Heart right ventricle (tissue), 16 donors: Measurements from ENCODE around the gene RAPGEF5. TPM values are rescaled to one million over a fixed set of nuclear protein-coding genes. Genes with fewer than 3 reads are reported as not detected.
A peak's percentile ranks its signal among the peaks of the same experiment; 100 is the strongest.

Source experiments
- ATAC-seq, 8 donors: fragments of 200-7000 bp; cut with Tn5 transposase; one replicate each; pipeline ENCODE4 v1.9.1; 2020; ENCODE audit warnings: mild to moderate bottlenecking in 8 of 8, moderate library complexity in 8 of 8, moderate number of reproducible peaks in 1 of 8
- DNase-seq, 2 donors: peaks; one replicate each; pipeline ENCODE4 v3.0.0-alpha.2; 2020
- H3K27ac ChIP-seq, 10 donors: fragments of 200-600 bp; sonication (generic) in 2 of 10; one replicate each; pipeline versions ENCODE4 v1.5.0 to v1.8.0; 2020 to 2022; ENCODE audit warnings: mild to moderate bottlenecking in 3 of 10
- H3K27me3 ChIP-seq, 7 donors: fragments of 200-600 bp; one replicate each; pipeline ENCODE4 v1.8.0; 2021 to 2022; ENCODE audit warnings: mild to moderate bottlenecking in 2 of 7
- H3K36me3 ChIP-seq, 9 donors: fragments of 200-600 bp; sonication (generic) in 1 of 9; one replicate each; pipeline versions ENCODE4 v1.5.0 to v1.8.0; 2020 to 2022; ENCODE audit warnings: mild to moderate bottlenecking in 2 of 9
- H3K4me1 ChIP-seq, 9 donors: fragments of 200-600 bp; sonication (generic) in 1 of 9; one replicate each; pipeline versions ENCODE4 v1.5.0 to v1.8.0; 2020 to 2022; ENCODE audit warnings: mild to moderate bottlenecking in 4 of 9
- H3K4me3 ChIP-seq, 10 donors: fragments of 200-600 bp; sonication (generic) in 2 of 10; one replicate each; pipeline versions ENCODE4 v1.5.0 to v1.8.0; 2020 to 2022; ENCODE audit warnings: mild to moderate bottlenecking in 7 of 10, moderate library complexity in 2 of 10
- H3K9me3 ChIP-seq, 11 donors: fragments of 200-600 bp in 10 of 11; sonication (generic) in 2 of 11; one replicate each; pipeline versions ENCODE4 v1.5.0 to v1.8.0; 2013 to 2022; ENCODE audit warnings: mild to moderate bottlenecking in 2 of 11, control low read depth in 1 of 11, moderate library complexity in 1 of 11
- CTCF ChIP-seq, 9 donors: fragments of 200-600 bp; sonication (generic) in 2 of 9; IDR thresholded peaks; one replicate each; pipeline versions ENCODE4 v1.5.0 to v1.8.0; 2021 to 2022; ENCODE audit warnings: antibody characterized with exemption in 9 of 9, mild to moderate bottlenecking in 5 of 9, moderate library complexity in 1 of 9
- WGBS, 2 donors: extraction: QIAGEN DNeasy Blood & Tissue Kit; methylation state at CpG; one replicate each; pipeline ENCODE4 v1.1.7; 2013; ENCODE audit warnings: inconsistent platforms in 1 of 2; 5-methylcytosine and 5-hydroxymethylcytosine counted together
- intact Hi-C, 10 donors: fragments of 100-400 bp; cut with DNase I; formaldehyde crosslinking; loops; one replicate each; pipeline versions ENCODE4 v1.11.1 to v1.14.2; 2022
- polyA plus RNA-seq, 2 donors: library from polyadenylated mRNA; stranded (reverse); fragments of 200-250 nt; gene quantifications; one replicate each; pipeline ENCODE4 v1.2.3, GENCODE V29; 2013
- total RNA-seq, 10 donors: library from RNA; stranded (reverse); fragmentation: NEBNext Ultra II Directional in 3 of 10; extraction: Animal tissue kit (Norgen Biotek cat#: 25700) in 3 of 10; gene quantifications; one replicate each; pipeline versions ENCODE4 v1.2.1 to v1.2.4, GENCODE V29; 2021 to 2023
- donor health status: Arrhythmogenic right ventricular cardiomyopathy.
- donor health status: ischemic (EF 13 %, LVEDD 7.1; RV severe dilation, severe dysfunction).
- donor health status: healthy with polysubstance abuse.
- donor health status: DM: no; HTN: yes; CAD: no.
- donor health status: DM: no; HTN: no; CAD: no.
- donor health status: ischemic (EF 25% LVEDD 6.9; RV normal size, moderate dysfunction).
- donor health status: ischemic (EF 25% LVEDD 5.7; RV mildly dilated, moderate dysfunction).
- donor health status: healthy.
- donor health status: DM: yes; HTN: yes; CAD: no.
- donor health status: Ischemic cardiomyopathy.
- donor health status: ischemic (EF 35%, LVEDD 5.7; RV mildly dilated, moderate dysfunction).
- donor health status: nonischemic (EF 11% LVEDD 7.7; RV severe dilation, severe dysfunction).
- donor health status: DM: yes; HTN: yes; CAD: no.
- donor health status: PGD.
- donor health status: ischemic (EF 29% LVEDD 5.4; RV normal size, mild dysfunction).
- donor health status: nonischemic (EF 23%, LVEDD 6.1; RV moderate dilation, normal function).

Gene RAPGEF5
- total and polyA plus RNA-seq, 12 donors = 4.3 to 33.3 (median 14.3) TPM

GRCh38 chr7:22156205-22156604, 200.7 kb downstream of the RAPGEF5 start:
- intact Hi-C loops = no loop called here
- no peaks in the 10 kb centered on the region for H3K27me3 ChIP-seq
- no peak overlapping the region for H3K4me3 ChIP-seq
- DNase-seq (no peak), ATAC-seq (peak in 2 of 8 donors; percentile 28 to 51)
- TF ChIP-seq CTCF (IDR thresholded peaks at IDR 0.05) = no peak
- H3K4me1 ChIP-seq = peaks cover 0 to 14% (median 7%) of the 10 kb centered on the region in 9 donors
- H3K9me3 ChIP-seq = no peaks in the 10 kb centered on the region
- WGBS, 2 donors = 81 to 87% methylated on average over 4 of the region's 4 CpGs
- peak overlapping the region in 1 of 10 donors; percentile 19 for H3K27ac ChIP-seq
- peaks cover 0 to 97% (median 7%) of the 10 kb centered on the region in 9 donors for H3K36me3 ChIP-seq

GRCh38 chr7:22154143-22154529, 202.8 kb downstream of the RAPGEF5 start:
- Histone ChIP-seq H3K4me3 (no peak overlapping the region), H3K27ac (peak overlapping the region in 2 of 10 donors; percentile 5 to 38), H3K27me3 (no peaks in the 10 kb centered on the region), H3K4me1 (peaks cover 0 to 20% (median 7%) of the 10 kb centered on the region in 9 donors), H3K36me3 (peaks cover 0 to 97% (median 7%) of the 10 kb centered on the region in 9 donors), H3K9me3 (no peaks in the 10 kb centered on the region)
- no peak for TF ChIP-seq CTCF (IDR thresholded peaks at IDR 0.05)
- intact Hi-C loops = no loop called here
- DNase-seq (no peak), ATAC-seq (peak in 4 of 8 donors; percentile 41 to 70 (median 46))
- 52 to 53% methylated on average over 2 of the region's 2 CpGs for WGBS, 2 donors

GRCh38 chr7:22153432-22154142, 203.4 kb downstream of the RAPGEF5 start:
- no peak for TF ChIP-seq CTCF (IDR thresholded peaks at IDR 0.05)
- peak overlapping the region in 2 of 10 donors; percentile 5 to 38 for H3K27ac ChIP-seq
- 85 to 86% methylated on average over 8 of the region's 8 CpGs for WGBS, 2 donors

GRCh38 chr7:22152690-22153089, 204.3 kb downstream of the RAPGEF5 start:
- WGBS, 2 donors = 94 to 95% methylated on average over 3 of the region's 3 CpGs
- H3K4me1 ChIP-seq = peaks cover 0 to 20% (median 7%) of the 10 kb centered on the region in 9 donors
- H3K36me3 ChIP-seq = peaks cover 0 to 97% (median 7%) of the 10 kb centered on the region in 9 donors
- DNase-seq (no peak), ATAC-seq (no peak)
- no peaks in the 10 kb centered on the region for H3K27me3 ChIP-seq
- no peaks in the 10 kb centered on the region for H3K9me3 ChIP-seq
- no peak for TF ChIP-seq CTCF (IDR thresholded peaks at IDR 0.05)
- H3K4me3 ChIP-seq = no peak overlapping the region
- no peak overlapping the region for H3K27ac ChIP-seq
- intact Hi-C loops = no loop called here

More at GRCh38 chr7:22153432-22154142, 203.4 kb downstream of the RAPGEF5 start:
- H3K36me3 ChIP-seq = peaks cover 0 to 97% (median 7%) of the 10 kb centered on the region in 9 donors
- H3K4me1 ChIP-seq = peaks cover 0 to 20% (median 7%) of the 10 kb centered on the region in 9 donors
- intact Hi-C loops = no loop called here
- no peak for DNase-seq
- no peaks in the 10 kb centered on the region for H3K27me3 ChIP-seq
- ATAC-seq = no peak
- H3K4me3 ChIP-seq = no peak overlapping the region
- H3K9me3 ChIP-seq = no peaks in the 10 kb centered on the region
